Fibroblast of peridontal ligament (primary cell): ENCODE data around the gene TBC1D14.
"Not testable (repeated sequence)": the region's sequence is repeated elsewhere in the genome, so short reads cannot be mapped to it uniquely, and the experiment has no call there.

Experiments used
- DNase-seq: peaks from one replicate; pipeline ENCODE4 v3.0.0-alpha.2; 2010; ENCODE audit errors: extremely low read depth

The TBC1D14 gene

DNA sequence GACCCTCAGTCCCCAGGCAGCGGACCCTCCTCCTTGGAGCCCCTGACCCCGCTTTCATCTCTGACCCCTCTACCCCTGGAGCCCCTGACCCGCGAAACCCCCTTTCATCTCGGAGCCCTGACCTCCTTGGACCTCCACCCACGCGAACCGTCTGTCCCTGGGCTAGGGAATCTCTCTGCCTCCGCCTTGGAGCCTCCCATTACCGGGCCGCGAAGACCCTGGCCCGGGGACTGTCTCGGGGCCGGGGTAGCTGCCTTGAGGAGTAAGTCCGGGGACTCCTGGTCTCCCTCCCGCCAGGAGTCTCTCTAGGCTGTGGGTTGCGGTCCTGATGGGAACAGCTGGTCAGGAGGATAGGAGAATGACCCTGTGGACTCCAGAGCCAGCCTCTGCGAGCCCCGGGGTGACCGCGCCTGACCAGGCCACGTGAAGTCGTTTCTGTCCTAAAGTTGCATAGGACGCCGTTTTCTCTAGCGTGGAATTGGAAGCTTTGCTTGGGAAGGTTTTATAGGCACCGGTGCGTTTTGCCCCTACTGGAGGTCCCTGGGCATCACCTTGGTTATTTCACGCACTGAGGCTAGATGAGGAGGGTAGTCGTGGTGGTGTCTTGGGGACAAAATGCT, 824 bp downstream of the TBC1D14 start:
- no peak for DNase-seq

DNA sequence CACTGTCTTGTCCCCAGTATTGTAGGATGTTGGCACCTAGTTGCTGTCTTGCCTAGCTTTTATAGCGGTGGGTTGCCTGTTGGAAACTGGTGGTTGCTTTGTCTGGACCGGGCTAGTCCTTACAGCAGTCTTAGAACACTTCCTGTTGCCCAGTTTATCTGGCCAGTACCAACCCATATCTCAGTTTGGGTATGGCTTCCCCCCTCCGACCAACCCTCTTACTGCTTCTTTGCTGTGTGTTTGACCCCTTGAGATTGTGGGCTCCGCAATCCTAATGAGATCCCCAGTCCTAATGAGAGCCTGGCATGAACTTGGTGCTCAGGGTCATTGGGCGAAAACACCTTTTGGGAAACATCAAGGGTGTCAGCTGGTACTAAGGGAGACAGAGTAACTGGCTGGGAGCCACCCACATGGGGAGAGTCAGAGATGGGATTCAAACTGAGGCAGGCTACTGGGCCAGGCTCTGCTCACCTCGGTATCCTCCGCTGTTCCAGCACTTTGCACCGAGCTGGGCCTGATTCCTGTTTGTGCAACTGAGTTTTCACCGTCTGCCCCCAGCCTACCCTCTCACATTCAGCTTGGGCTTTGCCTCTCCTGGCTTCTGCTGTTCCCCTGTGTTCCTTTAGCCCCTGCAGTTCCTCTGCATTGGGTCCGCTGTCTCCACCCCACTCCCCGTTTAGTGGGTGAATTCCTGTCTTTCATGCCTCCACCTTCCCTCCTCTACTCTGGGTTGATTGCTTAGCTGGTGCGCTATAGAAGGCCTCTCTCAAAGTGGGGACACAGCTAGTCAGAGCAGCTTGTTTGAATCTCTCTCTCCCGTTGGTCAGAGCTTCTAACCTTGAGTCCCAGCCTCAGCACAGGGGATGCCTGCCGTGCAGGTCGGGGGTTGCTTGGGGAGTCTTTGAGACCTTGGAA, 1.6 kb downstream of the TBC1D14 start:
- no peak for DNase-seq

DNA sequence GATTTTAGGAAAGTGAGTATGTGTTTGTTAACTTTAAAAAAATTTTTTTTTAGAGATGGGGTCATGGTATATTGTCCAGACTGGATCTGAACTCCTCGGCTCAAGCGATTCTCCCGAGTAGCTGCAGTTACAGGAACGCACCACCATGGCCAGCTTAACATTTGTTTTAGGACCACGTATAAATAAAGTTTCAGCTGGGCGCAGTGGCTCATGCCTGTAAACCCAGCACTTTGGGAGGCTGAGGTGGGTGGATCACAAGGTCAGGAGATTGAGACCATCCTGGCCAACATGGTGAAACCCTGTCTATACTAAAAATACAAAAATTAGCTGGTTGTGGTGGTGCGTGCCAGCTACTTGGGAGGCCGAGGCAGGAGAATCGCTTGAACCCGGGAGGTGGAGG, 2.3 kb downstream of the TBC1D14 start:
- not testable (repeated sequence) for DNase-seq

DNA sequence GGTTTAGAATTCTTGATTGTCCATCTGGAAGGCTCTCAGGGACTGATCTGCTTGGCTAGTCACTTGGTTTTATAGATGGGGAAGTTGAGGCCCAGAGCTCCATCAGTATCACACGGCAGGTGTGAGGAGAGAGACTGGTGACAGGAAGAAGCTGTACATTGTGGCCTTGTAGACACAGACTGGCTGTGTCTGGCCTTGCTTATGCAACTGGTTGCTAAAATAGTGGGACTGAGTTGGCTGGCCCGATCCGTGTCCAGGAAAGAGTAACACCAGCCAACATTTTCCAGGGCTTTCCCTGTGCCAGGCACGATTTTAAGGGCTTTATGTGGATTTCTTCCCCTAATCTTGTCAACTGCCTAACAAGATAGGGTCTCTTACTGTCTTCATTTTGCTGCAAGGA, 2.8 kb downstream of the TBC1D14 start:
- DNase-seq = no peak

DNA sequence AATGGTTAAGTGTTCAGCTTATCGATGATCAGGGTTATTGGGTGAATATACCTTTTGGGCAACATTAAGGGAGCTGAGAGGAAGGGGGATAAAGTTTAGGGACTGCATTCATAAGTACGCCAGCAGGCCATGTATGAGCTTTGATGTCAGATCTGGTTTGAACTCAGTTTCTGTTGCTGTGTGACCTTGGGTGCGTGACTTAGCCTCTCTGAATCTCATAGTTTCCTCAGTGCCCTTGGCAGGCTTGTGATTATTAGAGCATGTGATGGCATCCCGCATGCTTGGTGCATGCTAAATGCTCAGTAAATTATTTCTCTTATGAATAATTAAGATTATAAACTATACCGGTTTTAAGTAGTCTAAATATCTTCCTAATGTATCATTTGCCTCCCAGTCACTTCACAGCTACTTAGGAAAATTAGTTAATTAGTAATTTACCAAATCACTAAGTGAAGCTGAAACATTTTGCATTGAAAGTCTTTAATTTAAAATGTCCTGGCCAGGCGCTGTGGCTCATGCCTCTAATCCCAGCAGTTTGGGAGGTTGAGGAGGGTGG, 3.8 kb downstream of the TBC1D14 start:
- DNase-seq = no peak

DNA sequence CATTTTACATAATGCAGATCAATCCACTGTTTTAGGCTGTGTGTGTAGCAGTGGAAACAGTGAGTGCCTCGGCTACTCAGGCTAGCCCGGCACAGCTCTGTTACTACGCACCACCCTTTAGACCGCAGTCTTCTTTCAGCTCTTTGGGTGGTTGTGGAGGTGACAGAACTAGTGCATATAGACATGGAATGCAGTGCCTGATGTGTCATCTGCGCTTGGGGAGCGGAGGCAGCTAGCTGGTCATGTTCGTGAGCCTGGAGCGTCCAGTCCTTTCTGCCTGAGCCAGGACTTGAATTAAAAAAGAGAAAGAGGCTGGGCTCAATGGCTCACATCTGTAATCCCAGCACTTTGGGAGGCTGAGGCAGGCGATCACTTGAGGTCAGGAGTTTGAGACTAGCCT, 4.8 kb downstream of the TBC1D14 start:
- DNase-seq = no peak

DNA sequence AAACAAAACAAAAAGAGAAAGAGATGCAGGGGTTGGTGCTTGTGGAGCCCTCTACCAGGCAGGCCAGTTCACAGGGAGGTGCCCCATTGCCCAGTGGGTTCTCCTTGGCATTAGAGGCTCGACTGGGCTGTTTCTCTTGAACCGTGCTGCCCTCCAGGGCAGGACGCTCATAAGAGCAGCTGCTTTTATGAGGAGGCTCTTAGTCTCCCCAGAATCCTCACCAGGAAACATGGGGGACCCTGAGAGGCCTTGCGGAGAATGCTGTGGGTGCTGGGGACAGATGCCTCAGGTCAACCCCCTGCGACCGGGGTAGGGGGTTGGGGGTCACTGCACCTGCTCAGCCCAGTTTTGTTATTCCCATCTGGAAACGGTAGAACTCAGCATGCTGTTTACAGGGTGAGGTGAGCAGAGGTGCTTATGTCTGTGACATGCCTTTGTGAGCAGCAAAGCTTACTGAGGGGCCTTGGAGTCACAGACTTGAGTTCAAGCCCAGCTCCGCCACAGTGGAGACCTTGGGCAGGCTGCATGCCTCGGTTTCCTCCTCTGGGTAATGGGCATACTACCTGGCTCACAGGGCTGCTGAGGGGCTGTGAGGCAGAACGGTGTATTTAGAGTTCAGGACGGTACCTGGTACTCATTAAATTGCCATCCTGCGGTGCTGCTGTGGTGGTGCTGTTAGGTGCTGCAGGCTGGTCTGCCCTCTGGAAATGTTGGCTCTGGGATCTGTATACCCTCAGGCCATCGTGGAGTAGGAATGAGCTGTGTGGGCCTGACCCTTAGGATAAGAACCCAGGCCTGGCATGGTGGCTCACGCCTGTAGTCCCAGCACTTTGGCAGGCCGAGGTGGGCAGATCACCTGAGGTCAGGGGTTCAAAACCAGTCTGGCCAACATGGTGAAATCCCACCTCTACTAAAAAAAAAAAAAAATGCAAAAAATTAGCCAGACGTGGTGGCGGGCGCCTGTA, 5.7 kb downstream of the TBC1D14 start:
- DNase-seq = no peak

DNA sequence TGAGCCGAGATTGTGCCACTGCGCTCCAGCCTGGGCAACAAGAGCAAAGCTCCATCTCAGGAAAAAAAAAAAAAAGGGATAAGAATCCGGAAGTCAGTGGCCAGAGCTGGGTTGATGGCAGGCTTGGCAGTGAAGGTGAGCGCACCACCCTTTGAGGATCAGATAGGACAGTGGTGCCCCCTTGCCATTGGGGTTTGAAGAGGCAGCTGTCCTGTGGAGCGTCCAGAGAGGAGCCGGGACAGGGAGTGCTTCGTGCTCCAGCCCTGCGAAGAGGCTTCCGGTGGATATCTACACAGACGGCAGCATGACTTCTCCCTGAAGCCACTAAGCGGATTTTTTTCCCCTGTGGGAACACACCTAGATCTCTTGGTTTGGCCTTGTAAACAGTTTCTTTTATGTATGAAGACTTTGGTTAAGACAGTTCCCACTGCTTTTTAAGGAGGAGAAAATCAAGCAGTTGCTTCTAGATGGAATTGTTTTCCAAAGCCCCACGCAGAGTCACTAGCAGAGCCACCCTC, 6.5 kb downstream of the TBC1D14 start:
- DNase-seq = no peak

DNA sequence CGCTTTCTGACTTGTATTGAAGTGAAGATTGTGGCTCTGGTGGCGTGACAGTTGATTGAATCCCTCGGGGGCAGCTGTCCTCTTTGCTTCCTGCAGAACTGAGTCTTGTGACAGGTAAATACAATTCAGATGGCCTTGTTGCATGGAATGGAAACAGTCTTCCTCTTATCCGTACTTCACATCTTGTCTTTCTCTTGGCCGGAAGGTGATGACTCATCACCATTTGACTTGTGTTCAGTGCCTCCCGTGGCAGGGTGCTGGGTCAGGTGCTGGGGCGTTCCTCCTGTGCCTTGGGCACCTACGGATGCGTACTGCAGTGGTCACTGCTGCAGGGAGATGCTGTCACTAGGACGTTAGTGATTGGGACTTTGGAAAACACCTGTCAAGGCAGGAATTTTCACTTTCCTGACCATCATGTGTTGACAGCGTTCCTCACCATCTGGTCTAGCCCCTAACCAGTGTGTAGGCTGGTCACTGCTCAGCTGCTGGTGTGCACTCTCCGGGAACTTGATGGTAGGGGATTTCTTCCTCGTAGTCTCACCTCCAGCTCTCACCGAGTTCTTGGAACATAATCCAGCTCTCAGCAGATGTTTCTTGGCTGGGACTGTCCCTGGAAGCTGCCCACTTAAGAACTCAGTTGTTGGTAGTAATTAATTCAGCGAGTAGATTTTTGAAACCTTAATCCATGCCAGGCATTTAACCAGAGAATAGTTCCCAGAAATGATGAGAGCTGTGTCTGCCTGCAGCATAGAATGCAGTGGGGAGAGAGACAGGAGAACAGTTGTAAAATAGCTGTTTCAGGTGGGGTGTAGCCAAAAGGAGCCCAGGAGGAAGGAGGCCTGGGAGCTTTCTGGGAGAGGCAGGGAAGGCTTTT, 7.2 kb downstream of the TBC1D14 start:
- DNase-seq = no peak

DNA sequence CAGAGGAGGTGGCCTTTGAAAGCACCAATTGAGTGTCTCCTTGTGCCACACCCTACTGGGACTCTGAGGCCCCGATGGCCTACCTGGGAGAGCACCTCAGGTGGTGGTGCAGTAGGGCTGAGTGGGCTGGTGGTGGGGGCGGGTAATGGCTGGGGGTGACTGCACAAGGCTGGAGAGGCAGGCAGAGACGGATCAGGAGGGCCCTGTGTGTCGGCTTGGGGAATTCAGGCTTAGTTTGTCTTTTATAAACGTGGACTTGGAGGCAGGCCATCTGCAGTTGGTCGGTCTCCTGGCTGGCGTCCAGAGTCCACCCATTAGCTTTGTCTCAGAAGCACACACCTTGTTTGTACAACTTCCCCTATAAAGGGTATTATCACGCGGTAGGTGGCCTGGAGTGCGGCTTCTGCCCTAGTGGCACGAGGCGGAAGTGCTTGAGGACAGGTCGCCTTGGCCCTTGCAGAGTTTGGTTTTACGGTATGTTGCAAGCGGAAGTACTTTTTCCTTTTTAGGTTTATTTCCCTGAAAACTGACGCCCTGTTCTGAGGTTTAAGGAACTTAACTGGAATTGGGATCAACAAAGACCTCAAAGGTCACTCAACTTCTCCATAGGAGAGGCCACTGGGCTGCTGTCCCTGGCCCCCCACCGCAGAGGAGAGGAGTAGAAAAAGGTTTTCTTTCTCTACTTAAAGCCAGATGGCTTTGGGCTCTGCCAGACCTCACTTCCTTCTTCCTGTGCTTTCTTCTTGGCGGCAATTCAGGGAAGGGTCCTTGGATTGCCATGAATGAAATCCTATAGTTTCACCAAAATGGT, 8.0 kb downstream of the TBC1D14 start:
- no peak for DNase-seq

DNA sequence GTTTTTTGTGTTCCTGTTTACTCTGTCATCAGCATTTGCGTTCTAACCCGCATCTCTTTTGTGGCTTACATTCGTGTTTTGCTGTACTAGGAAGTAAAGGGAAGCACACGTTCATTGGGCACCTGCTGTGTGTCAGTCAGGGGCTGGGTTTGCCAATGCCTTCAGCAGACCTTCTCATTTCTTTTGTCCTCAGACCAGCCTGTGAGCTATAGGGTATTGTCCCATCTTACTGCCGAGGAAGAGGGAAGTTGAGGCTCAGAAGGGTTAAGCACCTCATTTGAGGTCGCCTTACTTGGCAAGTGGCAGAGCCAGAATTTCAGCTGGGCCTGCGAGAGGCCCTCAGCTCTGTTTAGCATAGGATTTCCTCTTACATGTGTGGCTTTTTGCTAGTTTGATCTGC, 8.7 kb downstream of the TBC1D14 start:
- no peak for DNase-seq

DNA sequence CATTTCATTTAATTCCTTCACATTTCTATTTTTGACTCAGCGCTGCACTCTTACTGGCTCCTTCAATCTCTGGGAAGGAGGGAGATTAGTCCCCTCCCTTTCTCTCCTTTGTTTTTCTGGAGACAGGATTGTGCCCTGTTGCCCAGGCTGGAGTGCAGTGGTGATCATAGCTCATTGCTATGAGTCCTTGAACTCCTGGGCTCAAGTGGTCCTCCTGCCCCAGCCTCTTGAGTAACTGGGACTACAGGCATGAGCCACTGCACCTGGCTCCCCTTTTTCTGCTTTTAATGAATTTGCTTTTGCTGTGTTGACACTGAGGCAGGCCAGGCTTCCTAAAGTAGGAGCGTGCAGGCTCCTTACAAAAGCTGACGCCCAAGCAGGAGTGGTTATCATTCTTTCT, 10.5 kb downstream of the TBC1D14 start:
- DNase-seq = no peak

DNA sequence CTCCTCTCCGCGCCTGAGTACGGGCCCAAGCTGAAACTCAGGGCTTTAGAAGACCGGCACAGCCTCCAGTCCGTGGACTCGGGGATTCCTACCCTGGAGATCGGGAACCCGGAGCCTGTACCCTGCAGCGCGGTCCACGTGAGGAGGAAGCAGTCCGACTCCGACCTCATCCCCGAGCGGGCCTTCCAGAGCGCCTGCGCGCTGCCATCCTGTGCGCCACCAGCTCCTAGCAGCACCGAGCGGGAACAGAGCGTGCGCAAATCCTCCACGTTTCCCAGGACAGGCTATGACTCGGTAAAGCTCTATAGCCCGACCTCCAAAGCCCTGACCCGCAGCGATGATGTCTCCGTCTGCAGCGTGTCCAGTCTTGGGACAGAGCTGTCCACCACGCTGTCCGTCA, 13.9 kb downstream of the TBC1D14 start:
- DNase-seq = no peak

DNA sequence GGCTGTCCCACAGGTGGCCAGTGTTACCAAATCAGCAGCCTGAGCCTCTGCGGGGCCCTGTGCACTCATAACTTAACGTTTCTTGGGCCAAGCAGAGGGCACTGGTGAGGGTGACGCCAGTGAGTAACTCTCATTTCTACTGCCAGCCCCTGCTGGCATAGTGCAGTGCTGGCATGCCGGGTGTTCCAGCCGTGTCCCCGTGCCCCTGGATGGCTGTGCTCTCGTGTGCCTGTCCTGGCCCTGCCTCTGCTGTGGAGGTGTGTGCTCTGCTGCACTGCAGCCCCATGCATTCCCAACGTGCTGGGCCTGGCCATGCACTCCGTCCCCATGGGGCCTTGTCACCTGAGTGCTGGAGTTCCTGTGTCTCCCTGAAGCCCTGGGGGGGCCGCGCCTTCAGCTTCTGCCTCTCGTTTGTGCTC, 14.7 kb downstream of the TBC1D14 start:
- DNase-seq = no peak

DNA sequence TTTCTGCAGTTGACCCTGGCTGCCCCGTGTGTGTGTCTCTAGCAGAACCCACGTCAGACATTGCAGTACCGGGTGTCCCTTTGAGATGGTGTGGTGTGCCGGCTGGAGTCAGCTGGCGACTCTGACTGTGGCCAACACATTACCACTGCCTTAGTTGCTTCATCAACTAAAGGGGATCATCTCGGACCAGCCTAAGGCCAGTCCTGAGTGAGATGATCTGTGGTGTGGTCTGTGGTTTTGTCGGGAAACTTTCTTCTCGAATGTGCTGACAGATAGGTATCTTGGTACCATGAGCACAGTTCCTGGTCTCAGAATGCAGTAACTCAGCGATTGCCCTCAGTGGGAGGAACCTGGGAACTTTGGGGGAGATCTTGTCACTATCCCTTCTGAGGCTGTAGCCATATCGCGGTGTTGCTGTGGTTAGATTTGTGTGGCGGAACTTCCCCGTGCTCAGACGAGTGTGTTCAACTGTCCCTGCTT, 15.8 kb downstream of the TBC1D14 start:
- DNase-seq = no peak

DNA sequence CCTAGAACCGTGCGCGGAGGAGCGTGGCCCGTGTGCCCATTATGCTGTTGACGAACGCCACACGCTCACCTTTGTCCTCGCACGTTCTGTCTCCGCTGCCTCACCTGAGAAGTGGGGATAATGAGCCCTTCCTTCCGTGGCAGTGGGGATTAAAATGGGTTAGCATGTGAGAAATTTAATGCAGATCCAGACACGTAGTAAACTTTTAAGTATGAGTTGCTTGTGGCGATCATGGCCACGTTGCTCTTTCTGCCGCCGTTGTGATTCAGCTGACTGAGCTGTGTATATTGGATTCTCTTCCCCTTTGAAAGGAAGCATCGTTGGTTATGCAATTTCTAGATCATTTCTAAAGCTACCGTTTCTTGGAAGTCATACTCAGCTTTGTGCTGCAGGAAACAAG, 16.5 kb downstream of the TBC1D14 start:
- DNase-seq = no peak

DNA sequence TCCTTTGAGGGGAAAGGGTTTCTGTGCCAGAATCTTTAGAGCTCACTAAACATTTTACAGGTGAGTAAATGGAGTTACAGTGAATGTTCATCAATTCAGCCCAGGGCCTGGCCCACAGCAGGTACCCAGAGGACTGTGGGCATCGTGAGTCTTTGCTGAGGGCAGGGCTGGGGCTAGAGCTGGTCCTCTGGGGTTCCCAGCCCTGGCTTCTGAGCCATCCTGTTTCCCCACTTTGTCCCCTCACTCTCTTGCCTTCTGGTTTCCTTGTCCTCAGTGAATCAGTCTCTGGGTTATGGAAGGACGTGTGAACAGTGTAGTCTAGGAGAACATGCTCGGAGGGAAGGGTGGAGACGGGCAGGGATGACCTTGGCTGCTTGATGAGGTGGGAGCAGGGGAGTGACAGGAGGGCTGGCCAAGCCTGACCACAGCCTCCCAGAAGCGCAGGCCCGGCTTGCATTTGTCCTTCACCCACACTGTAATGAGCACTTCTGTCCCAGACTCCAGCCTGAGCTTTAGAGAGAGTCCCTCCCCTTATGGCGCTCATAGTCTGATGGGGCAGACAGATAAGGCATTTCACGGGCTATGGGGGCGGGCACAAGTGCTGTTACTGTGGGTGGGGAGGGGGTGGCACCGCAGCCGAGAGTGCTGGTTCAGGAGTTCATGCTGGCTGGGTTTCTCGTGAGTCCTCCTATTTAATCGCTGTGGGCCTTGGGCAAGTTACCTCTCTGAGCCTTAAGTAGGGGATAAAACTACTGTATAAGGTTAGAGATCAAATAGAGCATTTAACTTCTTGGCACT, 17.3 kb downstream of the TBC1D14 start:
- DNase-seq = peak; percentile 45

DNA sequence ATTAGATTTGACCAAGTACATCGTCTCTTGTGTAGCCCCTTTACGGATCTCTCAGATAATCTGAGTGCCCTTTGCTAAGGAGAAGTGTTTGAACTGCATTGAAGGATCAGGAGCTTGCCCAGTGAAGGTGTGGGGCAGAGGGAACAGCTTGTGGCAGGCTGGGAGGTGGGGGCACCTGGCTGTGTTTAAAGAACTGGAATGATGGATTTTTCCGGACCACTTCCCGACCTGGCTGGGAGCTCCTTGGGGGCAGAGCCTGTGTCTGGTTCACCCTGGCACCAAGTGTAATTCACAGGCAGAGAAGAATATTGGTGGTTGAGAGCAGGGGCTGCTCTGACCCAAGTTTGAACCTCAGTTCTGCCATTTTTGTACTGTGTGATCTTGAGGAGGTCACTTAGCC, 18.5 kb downstream of the TBC1D14 start:
- DNase-seq = no peak

DNA sequence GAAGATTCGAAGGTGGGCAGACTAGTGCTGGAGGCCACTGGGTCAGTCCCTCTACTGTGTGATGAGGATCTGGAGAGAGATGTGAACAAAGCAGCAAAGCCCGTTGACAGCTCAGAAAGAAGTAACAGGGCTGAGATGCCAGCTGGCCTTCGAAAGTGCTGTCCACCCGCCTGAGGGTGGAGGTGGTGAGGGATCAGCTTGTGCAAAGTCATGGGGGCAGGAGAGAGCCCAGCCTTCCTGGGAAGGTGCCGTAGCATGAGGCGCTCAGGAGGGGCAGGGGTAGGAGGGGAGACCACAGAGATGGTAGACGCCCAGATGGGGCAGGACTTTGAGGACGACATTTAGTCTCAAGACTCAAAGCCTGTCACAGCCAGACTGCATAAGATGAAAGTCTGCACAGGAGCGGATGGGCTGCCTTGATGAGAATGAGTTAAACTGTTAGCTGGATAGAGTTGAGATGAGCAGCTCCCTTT, 19.7 kb downstream of the TBC1D14 start:
- no peak for DNase-seq
